ENCODE data around the gene NR2F2. TPM values are rescaled to one million over a fixed set of nuclear protein-coding genes. Genes with fewer than 3 reads are reported as not detected.

The NR2F2 gene
- total RNA-seq (2021) (48.4 and 72.1 TPM in 2 replicates), Bru-seq, nascent RNA (percentile 93 among the genes with signal in this experiment), BruChase-seq, experiment 1, labeled RNA remaining after a 2-hour chase (percentile 99 among the genes with signal in this experiment), BruChase-seq, experiment 2, labeled RNA remaining after a 6-hour chase (percentile 94 among the genes with signal in this experiment)
- long read RNA-seq, full-length matches to known transcripts, result 91 of 150 reads
- long read RNA-seq, partial matches to known transcripts, result 55 of 150 reads
- long read RNA-seq, other reads (novel, unspliced or antisense), result 4 of 150 reads

DNA sequence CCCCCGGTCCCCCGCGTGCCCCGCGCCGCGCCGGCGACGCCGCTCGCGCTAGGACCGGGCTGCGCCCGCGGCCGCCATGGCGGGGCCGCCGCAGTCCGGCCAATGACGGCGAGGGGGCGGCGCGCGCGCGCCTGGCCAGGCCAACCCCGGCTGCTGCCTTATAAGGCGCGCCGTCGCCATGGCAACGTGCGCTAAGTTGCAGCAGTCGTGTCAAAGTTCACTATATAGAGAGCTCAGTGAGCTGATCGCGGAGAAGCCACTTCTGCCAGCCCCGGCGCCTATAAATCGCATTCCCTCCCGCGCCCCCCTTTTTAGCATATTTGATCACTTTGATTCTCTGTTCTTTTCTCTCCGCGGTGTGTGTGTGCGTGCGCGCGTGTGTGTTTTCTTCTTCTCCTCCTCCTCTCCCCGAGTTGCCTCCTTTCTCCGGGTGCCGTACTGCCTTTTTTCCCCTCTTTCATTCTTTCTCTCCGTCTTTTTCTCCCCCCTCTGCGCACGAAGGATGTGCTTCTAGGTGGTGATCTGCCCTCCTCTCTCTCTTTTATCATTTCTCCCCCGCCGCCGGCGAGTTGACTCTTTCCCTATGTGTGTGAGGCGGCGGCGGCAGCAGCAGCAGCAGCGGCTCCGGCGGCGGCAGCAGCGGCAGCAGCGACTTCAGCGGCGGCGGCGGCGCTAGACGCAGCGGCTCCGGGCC is at the start of gene NR2F2:
Gene NR2F2 (plus strand): TSS at position 251 of the 694 bp plus-strand sequence. CDS start 1,406 bp downstream, outside the sequence.
- Histone ChIP-seq H4K20me1 (ENCODE audit: insufficient read depth) (peaks cover 19% of the 10 kb centered on the region), H3K27ac (peak within 1 kb of the TSS; percentile 91), H3K4me3 (peak within 1 kb of the TSS; percentile 90), H3K36me3 (ENCODE audit: low read depth) (peaks cover 11% of the 10 kb centered on the region; the same call in 1 of the 2 replicates), H3K4me2 (peak within 1 kb of the TSS; percentile 94), H3F3A (ENCODE audit: insufficient read depth, low read depth) (peaks cover 26% of the 10 kb centered on the region), H2AFZ (peak within 1 kb of the TSS; percentile 85), H3K27me3 (ENCODE audit: insufficient read depth, low read depth) (no peaks in the 10 kb centered on the region), H3K9me2 (ENCODE audit: insufficient read depth) (no peaks in the 10 kb centered on the region), H3K4me1 (replicated peaks; ENCODE audit: insufficient read depth) (peaks cover 36% of the 10 kb centered on the region), H3K9me3 (ENCODE audit: insufficient read depth, low read depth) (no peaks in the 10 kb centered on the region), H3K79me2 (ENCODE audit: low read depth) (peaks cover 87% of the 10 kb centered on the region)
- no TSS peak for BruUV-seq (replicated peaks)
- CTCF ChIA-PET, result interaction anchor here (0.7 kb wide), 1 partner anchor 1072 kb away, joined by 12 read pairs; no protein-coding TSS in a partner anchor
- intact Hi-C loops (cut with micrococcal nuclease; ENCODE audit: unreplicated experiment), result loop anchor here (1.0 kb wide), 2 partner anchors 277 to 458 kb away; no protein-coding TSS in a partner anchor
- POLR2A ChIA-PET (ENCODE audit: unreplicated experiment), result interaction anchor here (0.6 to 1.6 kb wide), 7 partner anchors 54 to 458 kb away, joined by 3 to 17 read pairs (median 9); no protein-coding TSS in a partner anchor
- peak; percentile 93 for DNase-seq
- no peak for TF ChIP-seq EZH2 (IDR thresholded peaks at IDR 0.05; ENCODE audit: low read depth)
- TF ChIP-seq, protein P1, sequence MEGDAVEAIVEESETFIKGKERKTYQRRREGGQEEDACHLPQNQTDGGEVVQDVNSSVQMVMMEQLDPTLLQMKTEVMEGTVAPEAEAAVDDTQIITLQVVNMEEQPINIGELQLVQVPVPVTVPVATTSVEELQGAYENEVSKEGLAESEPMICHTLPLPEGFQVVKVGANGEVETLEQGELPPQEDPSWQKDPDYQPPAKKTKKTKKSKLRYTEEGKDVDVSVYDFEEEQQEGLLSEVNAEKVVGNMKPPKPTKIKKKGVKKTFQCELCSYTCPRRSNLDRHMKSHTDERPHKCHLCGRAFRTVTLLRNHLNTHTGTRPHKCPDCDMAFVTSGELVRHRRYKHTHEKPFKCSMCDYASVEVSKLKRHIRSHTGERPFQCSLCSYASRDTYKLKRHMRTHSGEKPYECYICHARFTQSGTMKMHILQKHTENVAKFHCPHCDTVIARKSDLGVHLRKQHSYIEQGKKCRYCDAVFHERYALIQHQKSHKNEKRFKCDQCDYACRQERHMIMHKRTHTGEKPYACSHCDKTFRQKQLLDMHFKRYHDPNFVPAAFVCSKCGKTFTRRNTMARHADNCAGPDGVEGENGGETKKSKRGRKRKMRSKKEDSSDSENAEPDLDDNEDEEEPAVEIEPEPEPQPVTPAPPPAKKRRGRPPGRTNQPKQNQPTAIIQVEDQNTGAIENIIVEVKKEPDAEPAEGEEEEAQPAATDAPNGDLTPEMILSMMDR (conservative IDR thresholded peaks at IDR 0.05), result no peak

- no peak overlapping the region for H3K4me3 ChIP-seq
- no peak for DNase-seq
- TF ChIP-seq, protein P1 (conservative IDR thresholded peaks at IDR 0.05), result no peak
- BruUV-seq (replicated peaks), result no TSS peak
- H2AFZ ChIP-seq, result no peak overlapping the region
- POLR2A ChIA-PET (ENCODE audit: unreplicated experiment), result no interaction called here
- H3K9me2 ChIP-seq (ENCODE audit: insufficient read depth), result no peaks in the 10 kb centered on the region
- H3K27ac ChIP-seq, result no peak overlapping the region
- CTCF ChIA-PET, result no interaction called here
- H3K36me3 ChIP-seq (ENCODE audit: low read depth), result no peaks in the 10 kb centered on the region
- no peaks in the 10 kb centered on the region for H4K20me1 ChIP-seq (ENCODE audit: insufficient read depth)
- no peaks in the 10 kb centered on the region for H3K27me3 ChIP-seq (ENCODE audit: insufficient read depth, low read depth)
- H3K79me2 ChIP-seq (ENCODE audit: low read depth), result no peaks in the 10 kb centered on the region
- H3F3A ChIP-seq (ENCODE audit: insufficient read depth, low read depth), result no peaks in the 10 kb centered on the region
- intact Hi-C loops (cut with micrococcal nuclease; ENCODE audit: unreplicated experiment), result no loop called here
- H3K9me3 ChIP-seq (ENCODE audit: insufficient read depth, low read depth), result no peaks in the 10 kb centered on the region
- no peak overlapping the region for H3K4me2 ChIP-seq
- H3K4me1 ChIP-seq (replicated peaks; ENCODE audit: insufficient read depth), result no peaks in the 10 kb centered on the region
These were observed 45.2 kb upstream of the NR2F2 start for GRCh38 chr15:96285305-96285704.

DNA sequence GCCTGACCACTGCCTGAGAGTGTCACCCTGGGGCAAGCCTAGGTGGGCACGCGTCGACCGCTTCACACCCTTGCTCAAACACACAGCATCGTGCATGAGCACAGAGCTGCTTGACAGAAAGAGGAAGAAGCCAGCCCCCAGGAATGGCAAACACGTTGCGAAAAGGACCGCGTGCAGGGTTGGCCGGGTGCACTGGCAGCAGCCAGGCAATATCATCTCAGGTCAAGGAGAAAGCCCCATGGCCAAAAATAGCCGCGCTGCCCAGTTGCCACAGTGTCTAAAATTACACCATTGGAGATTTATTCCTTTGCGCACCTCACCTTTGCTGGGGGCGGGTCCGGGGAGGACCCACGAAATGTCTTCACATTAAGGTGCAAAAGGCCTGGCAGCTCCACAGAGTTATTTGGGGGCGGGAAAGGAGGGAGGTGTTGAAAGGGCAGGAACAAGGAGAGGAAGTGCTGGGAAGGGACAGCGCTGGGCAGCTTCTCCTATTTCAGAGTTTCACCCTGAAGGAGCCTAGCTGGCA is 44.7 kb upstream of the NR2F2 start:
- DNase-seq, result no peak
- no peak overlapping the region for H3K27ac ChIP-seq
- no peaks in the 10 kb centered on the region for H3K9me3 ChIP-seq (ENCODE audit: insufficient read depth, low read depth)
- no peaks in the 10 kb centered on the region for H3K9me2 ChIP-seq (ENCODE audit: insufficient read depth)
- no peaks in the 10 kb centered on the region for H3K27me3 ChIP-seq (ENCODE audit: insufficient read depth, low read depth)
- CTCF ChIA-PET, result no interaction called here
- intact Hi-C loops (cut with micrococcal nuclease; ENCODE audit: unreplicated experiment), result no loop called here
- H3K79me2 ChIP-seq (ENCODE audit: low read depth), result no peaks in the 10 kb centered on the region
- H3K4me3 ChIP-seq, result no peak overlapping the region
- no peaks in the 10 kb centered on the region for H4K20me1 ChIP-seq (ENCODE audit: insufficient read depth)
- no peak overlapping the region for H3K4me2 ChIP-seq
- no peaks in the 10 kb centered on the region for H3F3A ChIP-seq (ENCODE audit: insufficient read depth, low read depth)
- H2AFZ ChIP-seq, result no peak overlapping the region
- no TSS peak for BruUV-seq (replicated peaks)
- H3K4me1 ChIP-seq (replicated peaks; ENCODE audit: insufficient read depth), result no peaks in the 10 kb centered on the region
- no peaks in the 10 kb centered on the region for H3K36me3 ChIP-seq (ENCODE audit: low read depth)
- POLR2A ChIA-PET (ENCODE audit: unreplicated experiment), result no interaction called here
- no peak for TF ChIP-seq EZH2 (IDR thresholded peaks at IDR 0.05; ENCODE audit: low read depth)
- TF ChIP-seq, protein P1 (conservative IDR thresholded peaks at IDR 0.05), result no peak
